ENCODE results near the gene PGS1.
"Not testable (repeated sequence)": the region's sequence is repeated elsewhere in the genome, so short reads cannot be mapped to it uniquely, and the experiment has no call there.

Gene PGS1

DNA sequence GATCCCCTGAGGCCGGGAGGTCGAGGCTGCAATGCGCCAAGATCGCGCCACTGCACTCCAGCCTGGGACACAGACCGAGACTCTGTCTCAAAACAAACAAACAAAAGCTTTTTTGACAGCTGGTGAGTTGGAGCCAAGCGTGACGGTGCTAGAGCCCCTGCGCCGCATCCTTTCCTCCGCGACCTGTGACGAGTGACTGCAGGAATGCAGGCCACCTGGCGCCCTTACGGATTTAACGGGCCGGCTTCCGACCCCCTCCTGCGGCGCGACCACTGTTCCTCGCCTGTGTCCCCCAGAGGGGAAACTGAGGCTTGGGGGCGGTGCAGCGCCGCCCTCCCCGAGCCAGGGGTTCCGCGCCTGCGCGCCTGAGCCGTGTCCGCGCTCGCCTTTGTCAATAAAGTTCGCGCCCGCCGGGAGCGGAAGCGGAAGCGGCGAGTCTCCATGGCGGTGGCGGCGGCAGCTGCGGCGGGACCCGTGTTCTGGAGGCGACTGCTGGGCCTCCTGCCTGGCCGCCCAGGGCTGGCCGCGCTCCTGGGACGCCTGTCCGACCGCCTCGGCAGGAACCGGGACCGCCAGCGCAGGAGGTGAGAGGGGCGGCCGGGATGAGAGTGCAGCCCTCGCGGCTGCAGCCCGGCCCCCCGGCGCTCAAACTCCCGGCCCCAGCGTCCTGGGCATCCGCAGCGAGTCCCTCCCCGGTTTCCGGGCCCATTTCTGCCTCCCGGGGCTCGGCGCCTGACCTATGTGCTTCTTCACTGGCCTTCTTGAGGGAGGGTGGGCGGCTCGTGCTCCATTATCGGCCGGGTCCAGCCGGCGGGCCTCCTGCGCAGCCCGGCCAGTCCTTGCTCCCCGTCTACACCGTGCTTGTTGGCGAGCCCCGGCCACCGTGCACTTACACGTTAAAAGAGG is at the start of gene PGS1:
PGS1 (plus strand) TSS at position 425 of the 906 bp plus-strand sequence; CDS start at position 442, 17 bp downstream.
- DNase-seq (ENCODE audit: low read depth in 2 of 2), result peak in 1 of 2 experiments; percentile 47

DNA sequence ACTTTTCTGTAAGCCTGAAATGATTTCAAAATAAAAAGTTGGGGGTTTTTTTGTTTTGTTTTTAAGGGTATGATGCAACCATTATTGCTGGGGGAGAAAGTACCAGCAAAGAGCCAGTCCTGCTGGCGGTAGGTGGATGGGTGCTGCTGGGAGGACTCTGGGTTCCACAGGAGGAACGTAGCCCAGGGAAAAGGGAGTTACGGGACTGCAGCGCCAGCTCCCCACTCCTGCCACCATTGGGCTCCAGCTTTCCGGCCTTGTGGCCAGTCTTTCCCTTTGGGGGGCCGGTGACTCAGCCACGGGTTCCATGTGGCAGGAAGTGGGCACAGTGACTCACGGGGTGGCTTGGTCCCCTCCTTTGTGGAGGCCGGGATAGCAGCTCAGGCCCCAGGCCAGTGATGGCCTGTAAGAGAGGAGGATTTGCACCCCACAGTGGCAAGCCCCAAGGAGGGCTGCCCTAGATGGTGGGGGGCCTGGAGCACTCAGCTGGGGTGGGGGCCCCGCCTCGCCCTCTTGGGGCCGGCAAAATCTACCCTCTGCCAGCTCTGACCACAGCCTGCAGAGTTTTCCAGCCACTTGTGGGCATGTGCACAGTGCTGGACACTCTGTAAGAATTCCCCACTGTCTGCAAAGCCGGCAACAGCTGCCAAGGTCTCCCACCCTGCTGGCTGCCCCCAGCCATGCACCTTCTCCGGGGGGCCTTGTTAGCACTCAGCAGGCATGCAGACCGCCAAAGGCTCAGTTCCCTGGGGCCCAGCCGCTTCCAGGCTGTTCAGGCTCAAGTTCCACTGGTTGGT is 49.0 kb upstream of the PGS1 start:
- no peak for DNase-seq (ENCODE audit: low read depth in 2 of 2)

GRCh38 chr17:78330570-78331224 is 47.8 kb upstream of the PGS1 start:
- no peak for DNase-seq (ENCODE audit: low read depth in 2 of 2)

GRCh38 chr17:78331355-78331754 is 47.1 kb upstream of the PGS1 start:
- DNase-seq (ENCODE audit: low read depth in 2 of 2), result not testable (repeated sequence)

DNA sequence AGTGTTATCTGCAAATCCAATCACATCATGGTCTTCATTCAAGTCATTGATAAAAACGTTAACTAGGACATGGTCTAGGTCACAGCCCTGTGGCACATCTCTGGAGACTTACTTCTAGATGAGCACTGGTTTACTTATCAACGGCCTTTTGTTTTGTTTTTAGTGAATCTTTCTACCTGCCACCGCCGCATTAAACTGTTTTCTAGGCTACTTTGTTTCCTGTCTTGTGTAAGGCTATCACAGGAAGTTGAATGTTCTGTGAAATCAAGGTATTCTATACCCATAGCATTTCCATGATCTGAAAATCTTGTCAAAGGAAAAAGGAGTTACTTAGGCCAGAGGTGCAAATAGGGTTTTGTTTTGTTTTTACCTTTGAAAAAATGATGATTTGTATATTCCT is 45.5 kb upstream of the PGS1 start:
- no peak for DNase-seq (ENCODE audit: low read depth in 2 of 2)

GRCh38 chr17:78335209-78335608 is 43.2 kb upstream of the PGS1 start:
- no peak for DNase-seq (ENCODE audit: low read depth in 2 of 2)

GRCh38 chr17:78337244-78338109 is 41.0 kb upstream of the PGS1 start:
- DNase-seq (ENCODE audit: low read depth in 2 of 2), result no peak

DNA sequence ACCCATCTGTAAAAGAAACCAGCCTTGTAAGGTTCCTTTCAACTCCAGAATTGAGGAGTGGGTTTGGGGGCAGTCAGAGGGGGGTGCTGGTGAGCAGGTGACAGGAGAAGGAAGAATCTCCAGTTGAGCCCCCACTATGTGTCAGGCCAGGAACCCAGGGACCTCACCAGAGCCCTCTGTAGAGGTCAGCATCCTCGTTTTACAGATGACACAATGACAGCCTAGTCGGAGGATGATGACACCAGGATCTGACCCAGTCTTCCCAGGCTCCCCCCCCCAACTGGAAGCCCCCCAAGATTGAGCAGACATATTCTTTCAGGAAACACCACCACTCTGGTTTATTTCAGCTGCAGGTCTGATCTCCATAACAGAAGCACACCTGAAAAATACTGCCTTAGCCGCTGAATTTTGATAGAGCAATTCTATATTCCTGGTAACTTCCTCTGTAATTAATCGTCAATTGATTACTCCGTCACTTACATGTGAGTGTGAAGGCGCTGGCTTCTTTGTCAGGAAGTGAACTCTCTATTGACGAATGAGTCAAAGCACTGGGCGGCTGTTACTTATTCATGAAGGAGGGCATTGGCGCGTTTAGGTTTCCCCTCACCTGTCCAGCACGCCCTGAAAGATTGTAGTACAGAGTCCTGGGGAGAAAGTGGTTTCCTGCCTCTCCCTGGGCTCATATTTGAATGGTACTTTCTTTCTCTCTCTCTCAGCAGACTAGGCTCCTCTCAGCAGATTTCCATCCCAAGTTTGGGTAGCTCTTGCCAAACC is 39.8 kb upstream of the PGS1 start:
- DNase-seq (ENCODE audit: low read depth in 2 of 2), result no peak

GRCh38 chr17:78340183-78340955 is 38.1 kb upstream of the PGS1 start:
- DNase-seq (ENCODE audit: low read depth in 2 of 2), result no peak

DNA sequence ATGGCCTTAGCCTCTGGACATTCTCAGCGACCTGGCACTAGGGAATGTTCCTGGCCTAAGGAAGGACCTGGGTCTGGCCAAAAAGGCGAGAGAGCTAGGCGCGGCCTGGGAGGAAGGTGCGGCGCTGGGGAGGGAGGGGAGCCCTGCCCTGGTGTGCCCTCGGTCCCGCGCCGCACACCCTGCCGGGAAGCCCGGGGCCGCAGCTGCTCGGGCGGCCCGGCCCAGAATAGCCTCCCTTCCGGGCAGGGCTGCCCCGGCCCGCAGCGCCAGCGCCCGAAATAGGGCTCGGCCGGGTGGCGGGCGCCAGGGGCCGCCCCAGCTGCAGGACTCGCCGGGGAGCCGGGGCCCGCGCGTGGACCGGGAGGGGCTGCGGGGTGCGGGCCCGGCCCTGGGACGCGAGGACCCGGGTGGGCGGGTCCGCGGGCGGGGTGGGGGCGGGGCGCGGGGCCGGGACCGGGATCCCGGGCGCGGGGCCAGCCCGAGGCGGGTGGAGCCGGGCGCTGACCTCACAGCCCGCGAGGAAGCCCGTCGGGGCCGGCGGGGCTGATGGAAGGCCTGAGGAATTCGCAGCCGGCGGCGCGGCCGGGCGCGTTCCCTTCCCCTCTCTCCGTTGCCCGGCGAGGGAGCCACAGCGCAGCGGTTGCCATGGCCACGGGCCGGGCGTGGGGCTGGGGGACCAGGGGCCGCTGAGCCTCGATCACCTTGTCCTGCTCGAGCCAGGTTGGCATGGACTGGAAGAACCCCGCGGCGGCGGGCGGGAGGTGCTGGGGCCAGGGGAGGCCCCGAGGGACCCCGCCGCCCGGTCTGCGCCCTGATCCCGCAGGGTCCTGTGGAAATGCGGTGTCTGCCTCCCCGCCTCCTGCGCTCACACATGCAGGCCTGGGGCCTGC is 36.6 kb upstream of the PGS1 start:
- DNase-seq (ENCODE audit: low read depth in 2 of 2), result no peak

- peak in 1 of 2 experiments; percentile 63 for DNase-seq (ENCODE audit: low read depth in 2 of 2)
Observed at GRCh38 chr17:78342449-78343186, 35.8 kb upstream of the PGS1 start.

DNA sequence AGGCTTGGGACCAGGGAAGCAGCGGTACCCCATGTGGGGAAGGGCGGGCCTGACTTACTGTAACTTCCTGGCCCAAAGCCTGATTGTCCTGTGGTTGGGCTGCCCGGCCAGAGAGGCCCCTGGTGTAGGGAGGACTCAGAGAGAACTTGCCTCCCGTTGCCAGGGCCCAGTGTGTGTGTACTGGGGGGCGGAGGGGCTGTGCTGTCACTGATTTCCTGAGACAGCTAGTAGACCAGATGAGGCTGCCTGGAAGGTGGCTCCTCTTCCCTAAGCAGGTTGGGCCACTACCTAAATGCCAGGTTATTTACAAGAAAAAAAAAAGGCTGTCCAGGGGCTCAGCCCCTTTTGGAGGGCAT is 35.3 kb upstream of the PGS1 start:
- DNase-seq (ENCODE audit: low read depth in 2 of 2), result no peak

DNA sequence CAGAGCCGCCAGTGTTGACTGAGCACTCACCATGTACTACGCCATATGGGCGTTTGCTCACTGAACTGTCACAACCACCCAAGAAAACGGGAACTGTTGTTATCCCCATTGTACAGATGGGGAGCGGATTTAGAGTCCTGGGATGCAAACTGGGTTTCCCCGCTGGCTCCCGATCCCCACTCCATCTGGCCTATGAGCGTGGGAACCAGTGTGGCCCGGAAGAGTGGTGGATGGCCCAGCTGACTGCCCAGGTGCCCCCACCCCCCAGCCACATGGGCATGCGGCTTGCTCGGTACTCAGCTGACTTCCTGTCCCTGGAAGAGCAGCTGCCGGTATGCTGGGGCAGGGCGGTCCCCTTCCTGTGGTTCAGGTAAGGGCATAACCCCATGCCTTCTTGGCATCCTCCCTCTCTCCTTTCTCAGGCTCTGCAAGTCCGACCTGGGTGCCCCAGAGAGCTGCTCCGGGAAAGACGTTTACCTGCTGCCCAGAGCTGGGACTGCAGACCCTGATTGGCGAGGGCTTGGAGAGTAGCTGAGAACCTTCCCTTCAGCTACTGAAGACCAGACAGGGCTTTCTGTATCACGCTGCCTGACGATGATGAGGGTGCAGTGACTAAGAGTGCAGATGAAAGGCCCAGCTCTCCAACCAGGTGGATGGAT is 34.8 kb upstream of the PGS1 start:
- DNase-seq (ENCODE audit: low read depth in 2 of 2), result no peak

DNA sequence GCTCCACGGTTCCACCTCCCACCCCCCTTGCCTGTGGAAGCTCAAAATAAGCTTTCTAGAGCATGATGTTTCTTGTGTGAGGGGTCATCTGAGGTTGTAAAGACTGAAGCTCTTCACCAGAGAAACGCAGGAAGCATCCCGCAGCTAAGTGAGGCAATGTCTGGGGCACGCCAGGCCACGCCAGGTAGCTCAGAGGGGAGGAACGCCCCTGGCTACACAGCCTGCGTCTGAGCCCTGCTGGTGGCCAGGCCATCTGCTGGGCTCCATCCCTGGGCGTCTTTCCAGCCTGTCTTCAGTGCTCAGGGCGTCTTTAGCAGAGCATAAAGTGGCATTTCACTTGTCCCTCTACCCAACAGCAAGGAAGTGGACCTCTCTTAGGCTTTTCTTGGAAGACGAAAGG is 33.8 kb upstream of the PGS1 start:
- DNase-seq (ENCODE audit: low read depth in 2 of 2), result no peak

GRCh38 chr17:78345172-78345571 is 33.3 kb upstream of the PGS1 start:
- no peak for DNase-seq (ENCODE audit: low read depth in 2 of 2)

DNA sequence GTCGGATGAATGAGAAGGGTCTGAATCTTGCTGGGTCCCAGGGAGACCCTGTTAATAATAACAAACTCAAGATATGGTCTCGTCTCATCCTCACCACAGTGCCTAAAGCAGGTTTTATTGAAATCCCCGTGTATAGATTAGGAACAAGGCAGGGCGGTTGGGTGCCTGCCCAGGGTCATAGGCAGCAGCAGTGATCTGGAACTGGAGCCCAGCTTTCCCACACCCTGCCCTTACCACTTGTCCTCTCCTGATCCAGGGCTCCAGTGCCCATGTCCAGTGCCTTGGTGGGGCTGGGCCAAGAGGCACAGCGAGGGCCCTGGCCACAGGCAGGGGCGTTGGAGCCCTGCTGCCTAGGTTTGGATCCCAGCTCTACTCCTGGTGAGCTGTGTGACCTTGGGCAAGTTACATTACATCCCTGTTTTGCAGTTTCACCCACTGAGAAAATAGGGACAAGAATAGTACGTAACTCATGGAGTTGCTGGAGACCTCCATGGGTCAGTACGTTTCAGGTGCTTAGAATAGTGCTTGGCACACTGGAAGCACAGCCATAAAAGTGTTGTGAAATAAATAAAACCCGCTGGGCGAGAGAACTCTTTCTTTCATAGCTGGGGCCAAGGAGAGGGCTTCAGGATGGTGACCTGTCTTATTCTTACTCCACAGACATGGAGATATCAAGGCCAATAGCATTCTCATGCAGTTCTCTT is 32.5 kb upstream of the PGS1 start:
- DNase-seq (ENCODE audit: low read depth in 2 of 2), result no peak
